SK-N-DZ (cell line): ENCODE measurements around the gene CALM3.
A peak's percentile ranks its signal among the peaks of the same experiment; 100 is the strongest.
"Not testable (repeated sequence)": the region's sequence is repeated elsewhere in the genome, so short reads cannot be mapped to it uniquely, and the experiment has no call there.

Experiments
- DNase-seq: peaks from one replicate; pipeline ENCODE4 v3.0.0-alpha.2; 2015; ENCODE audit warnings: low spot score

The CALM3 gene

GRCh38 chr19:46614114-46614722 is 13.1 kb downstream of the CALM3 start:
- peak; percentile 64 for DNase-seq

DNA sequence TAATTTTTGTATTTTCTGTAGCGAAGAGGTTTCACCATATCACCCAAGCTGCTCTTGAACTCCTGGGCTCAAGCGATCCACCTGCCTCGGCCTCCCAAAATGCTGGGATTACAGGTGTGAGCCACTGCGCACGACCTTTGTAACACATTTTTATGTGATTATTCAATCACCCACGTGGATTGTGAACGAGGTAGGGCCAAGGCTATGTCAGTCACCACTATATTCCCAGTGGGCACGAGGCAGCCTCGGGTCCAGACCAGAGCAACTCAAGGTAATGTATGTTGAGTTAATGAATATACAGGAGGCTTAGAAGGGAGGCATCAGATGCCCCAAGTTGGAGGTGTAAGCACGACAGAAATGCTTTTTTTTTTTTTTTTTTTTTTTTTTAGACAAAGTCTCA is 14.8 kb downstream of the CALM3 start:
- DNase-seq = no peak

GRCh38 chr19:46616631-46617322 is 15.6 kb downstream of the CALM3 start:
- DNase-seq = peak; percentile 40

- no peak for DNase-seq
Observed at GRCh38 chr19:46617601-46618000, 16.5 kb downstream of the CALM3 start.

- DNase-seq = no peak
Observed at GRCh38 chr19:46618670-46619231, 17.6 kb downstream of the CALM3 start.

- DNase-seq = no peak
Observed at GRCh38 chr19:46620267-46620666, 19.1 kb downstream of the CALM3 start.

- no peak for DNase-seq
Observed at GRCh38 chr19:46620716-46621115, 19.6 kb downstream of the CALM3 start.

GRCh38 chr19:46621191-46622117 is 20.3 kb downstream of the CALM3 start:
- no peak for DNase-seq

DNA sequence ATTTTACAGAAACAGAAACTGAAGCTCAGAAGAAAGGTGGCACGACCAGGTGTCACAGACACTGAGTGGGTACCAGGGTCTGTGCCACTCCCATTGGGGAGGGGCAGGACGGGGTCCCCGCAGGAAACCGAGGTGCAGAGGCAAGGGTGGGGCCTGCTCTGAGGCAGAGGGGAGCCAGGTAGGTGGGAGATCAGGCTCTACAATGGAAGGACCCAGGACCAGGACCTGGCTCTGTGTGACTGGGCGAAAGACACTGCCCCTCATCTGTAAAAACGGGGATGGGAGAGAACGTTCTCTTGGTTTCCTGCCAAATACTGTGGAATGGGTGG is 21.0 kb downstream of the CALM3 start:
- no peak for DNase-seq

DNA sequence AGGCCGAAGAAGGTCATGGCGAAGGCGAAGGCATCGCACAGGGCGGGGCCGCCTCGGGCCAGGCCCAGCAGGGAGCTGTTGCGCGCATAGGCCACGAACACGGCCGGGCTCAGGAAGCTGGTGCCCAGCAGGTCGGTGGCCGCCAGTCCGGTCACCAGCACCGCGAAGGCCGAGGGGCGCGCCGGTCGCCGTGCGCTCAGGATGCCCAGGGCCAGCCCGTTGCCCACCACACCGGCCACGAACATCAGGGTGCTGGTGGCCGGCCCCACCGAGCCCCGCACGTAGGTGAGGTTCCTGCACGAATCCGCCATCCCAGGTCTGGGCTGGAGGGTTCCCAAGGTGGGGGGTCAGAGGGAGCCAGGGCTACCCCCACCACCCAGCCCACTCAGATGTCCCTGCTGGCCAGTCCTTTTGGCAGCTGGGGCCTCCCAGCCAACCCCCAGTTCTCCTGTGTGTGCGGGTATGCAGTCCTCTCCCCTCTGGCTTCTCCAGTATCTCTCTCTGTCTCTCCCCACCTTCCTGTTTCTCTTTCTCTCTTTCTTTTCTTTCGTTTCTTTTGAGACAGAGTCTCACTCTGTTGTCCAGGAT is 22.9 kb downstream of the CALM3 start:
- DNase-seq = no peak

GRCh38 chr19:46624958-46625661 is 24.0 kb downstream of the CALM3 start, which contains the start of gene PTGIR:
Gene PTGIR, minus strand, starts transcription at chr19:46625089. Its CDS starts 864 bp downstream, at chr19:46624225.
- no peak for DNase-seq

- no peak for DNase-seq
Observed at GRCh38 chr19:46625731-46626130, 24.6 kb downstream of the CALM3 start.

GRCh38 chr19:46626446-46626845 is 25.3 kb downstream of the CALM3 start:
- DNase-seq = no peak

GRCh38 chr19:46628970-46629369 is 27.8 kb downstream of the CALM3 start:
- not testable (repeated sequence) for DNase-seq

DNA sequence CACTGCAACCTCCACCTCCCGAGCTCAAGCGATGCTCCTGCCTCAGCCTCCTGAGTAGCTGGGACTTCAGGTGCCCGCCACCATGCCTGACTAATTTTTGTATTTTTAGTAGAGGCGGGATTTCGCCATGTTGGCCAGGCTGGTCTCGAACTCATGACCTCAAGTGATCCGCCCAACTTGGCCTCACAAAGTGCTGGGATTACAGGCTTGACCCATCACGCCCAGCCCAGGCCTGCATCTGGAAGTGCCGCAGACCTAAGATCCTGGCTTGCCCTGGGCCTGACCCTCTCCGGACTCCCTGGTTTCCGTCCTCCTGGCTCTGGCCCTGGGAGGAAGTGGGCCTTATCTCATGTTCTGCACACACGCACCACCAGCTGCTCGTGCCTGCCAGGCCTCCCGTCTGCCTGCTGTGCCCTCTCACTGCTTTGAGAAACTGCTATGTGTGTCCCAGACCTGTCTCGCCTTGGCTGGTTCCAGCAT is 28.5 kb downstream of the CALM3 start:
- DNase-seq = no peak

DNA sequence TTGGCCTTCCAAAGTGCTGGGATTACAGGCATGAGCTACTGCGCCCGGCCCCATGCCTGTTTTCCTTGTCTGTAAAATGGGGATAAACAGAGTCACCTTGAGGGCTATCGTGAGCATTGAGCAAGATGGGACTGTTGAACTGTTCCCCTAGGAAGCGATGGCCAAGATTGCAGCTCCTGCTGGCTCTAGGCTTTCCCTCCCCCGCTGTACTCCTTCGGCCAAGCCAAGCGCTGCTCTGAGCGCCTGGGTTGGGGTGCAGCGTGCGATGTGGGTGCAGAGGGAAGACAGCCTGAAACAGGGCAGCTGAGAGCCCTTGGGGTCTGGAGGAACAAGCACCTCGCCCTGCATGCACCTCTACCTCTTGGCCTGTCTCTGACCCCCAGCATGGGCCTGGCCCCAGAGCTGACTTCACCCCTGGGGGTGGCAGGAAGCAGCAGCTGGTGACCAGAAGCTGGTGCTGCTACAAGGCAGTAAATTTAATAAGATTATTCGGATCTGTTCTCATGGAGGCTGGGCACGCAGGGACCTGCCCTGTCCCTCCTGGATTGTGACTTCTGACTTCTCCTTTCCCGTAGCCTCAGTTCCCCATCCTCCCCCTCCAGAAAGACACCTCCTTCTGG is 29.6 kb downstream of the CALM3 start:
- DNase-seq = peak; percentile 49

DNA sequence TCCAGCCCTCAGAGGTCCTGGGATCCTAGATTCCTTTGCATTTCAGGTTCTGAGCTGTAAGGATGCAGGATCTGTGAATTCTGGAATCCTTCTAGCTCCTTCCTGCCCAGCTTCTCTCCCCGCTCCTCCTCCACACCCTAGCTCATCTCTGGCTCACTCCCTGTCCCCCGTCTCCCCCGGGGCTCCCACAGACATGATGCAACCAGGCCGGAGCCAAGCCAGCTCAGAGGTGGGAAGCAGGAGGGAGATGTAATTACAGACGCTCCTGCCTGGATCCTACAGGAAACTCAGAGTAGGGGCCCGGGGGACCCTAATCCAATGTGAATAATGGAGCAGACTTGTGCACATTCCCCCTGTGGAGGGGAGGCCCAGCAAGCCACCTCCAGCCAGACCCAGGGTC is 30.4 kb downstream of the CALM3 start:
- DNase-seq = no peak

- DNase-seq = no peak
Observed at GRCh38 chr19:46633130-46633529, 32.0 kb downstream of the CALM3 start.

DNA sequence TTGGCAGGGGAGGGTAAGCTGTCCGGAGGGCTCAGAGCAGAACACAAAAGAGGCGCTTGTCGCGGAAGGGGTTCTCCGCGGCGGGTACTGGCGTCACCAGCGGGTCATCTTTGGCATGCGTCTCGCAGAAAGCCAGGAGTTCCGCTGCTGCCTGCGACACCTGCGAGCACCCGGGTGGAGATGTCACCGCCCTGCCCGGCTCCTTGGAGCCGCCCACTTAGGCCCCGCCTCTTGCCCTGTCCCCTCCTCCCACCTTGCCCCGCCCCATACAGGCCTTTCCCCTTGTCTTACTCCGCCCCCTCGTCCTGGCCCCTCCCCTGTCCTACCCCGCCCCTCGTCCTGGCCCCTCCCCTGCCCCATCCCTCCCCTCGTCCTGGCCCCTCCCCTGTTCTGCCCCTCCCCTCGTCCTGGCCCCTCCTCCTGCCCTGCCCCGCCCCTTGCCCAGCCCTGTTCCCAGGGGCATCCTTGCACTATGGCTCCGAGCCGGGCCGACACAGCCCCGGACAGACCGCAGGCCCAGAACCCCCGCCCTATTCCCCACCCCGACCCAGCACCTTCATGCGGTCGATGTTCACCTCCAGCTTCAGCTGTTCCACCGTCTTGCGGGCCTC is 33.0 kb downstream of the CALM3 start:
- DNase-seq = no peak

DNA sequence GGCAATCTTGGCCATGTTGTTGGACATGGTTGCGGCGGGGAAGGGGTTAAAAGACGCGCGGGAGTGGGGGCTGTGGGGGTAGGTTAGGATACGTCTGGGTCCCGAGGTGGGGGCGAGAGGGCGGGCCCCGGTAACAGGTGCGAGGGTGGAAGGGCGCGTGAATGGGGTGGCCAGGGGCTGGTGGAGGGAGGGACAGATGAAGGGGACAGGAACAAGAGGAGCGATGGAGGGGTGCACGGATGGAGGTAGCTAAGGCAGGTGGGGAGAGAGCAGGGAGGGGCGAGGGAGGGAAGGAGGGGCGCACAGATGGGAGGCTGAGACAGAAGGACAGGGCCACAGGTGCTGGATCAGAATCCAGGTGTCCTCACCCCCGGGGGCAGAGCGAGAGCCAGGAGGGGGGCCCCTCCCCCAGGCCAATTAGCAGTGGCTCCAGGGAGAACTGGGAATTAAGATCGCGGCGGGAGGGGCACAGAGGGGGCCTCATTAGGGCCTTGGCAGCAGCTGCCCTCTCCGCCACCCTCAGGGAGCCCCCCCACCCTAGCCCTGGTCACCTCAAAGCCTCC is 33.6 kb downstream of the CALM3 start:
- DNase-seq = no peak
